Brain microvascular endothelial cell (primary cell): ENCODE data around the gene CAGE1.
"Not testable (repeated sequence)": the region's sequence is repeated elsewhere in the genome, so short reads cannot be mapped to it uniquely, and the experiment has no call there.

Experiments used
- DNase-seq: peaks from one replicate; pipeline ENCODE4 v3.0.0-alpha.2; 2020
- H3K27ac ChIP-seq: fragments of 250-450 bp; sonication (Bioruptor Pico); 2 replicates; pipeline ENCODE4 v1.5.1; 2020; ENCODE audit warnings: mild to moderate bottlenecking, moderate library complexity
- H3K27me3 ChIP-seq: fragments of 250-450 bp; sonication (Bioruptor Pico); replicated peaks from 2 replicates; pipeline ENCODE4 v1.5.1; 2020; ENCODE audit warnings: mild to moderate bottlenecking
- H3K36me3 ChIP-seq: fragments of 250-450 bp; sonication (Bioruptor Pico); replicated peaks from 2 replicates; pipeline ENCODE4 v1.5.1; 2020; ENCODE audit warnings: mild to moderate bottlenecking
- H3K4me3 ChIP-seq: 2 replicates; pipeline ENCODE4 v1.5.1; 2011; ENCODE audit warnings: low read depth, mild to moderate bottlenecking, control low read depth, low read length, moderate library complexity
- CTCF ChIP-seq: IDR thresholded peaks from 2 replicates; pipeline ENCODE4 v1.5.1; 2011; ENCODE audit warnings: low read depth, mild to moderate bottlenecking, moderate library complexity, low read length, control low read depth, inconsistent platforms; ENCODE audit errors: missing control alignments
- in situ Hi-C: cut with HindIII; loops from 2 replicates; pipeline ENCODE4 v1.10.0; 2017; ENCODE audit warnings: low sequenced_read_pairs, low pct_ligation_motif_present

The CAGE1 gene

GRCh38 chr6:7317538-7317937, 72.0 kb downstream of the CAGE1 start:
- TF ChIP-seq CTCF: no peak
- in situ Hi-C loops: no loop called here

GRCh38 chr6:7316658-7317533, 72.6 kb downstream of the CAGE1 start:
- no peaks in the 10 kb centered on the region for H3K27me3 ChIP-seq
- no peak for DNase-seq
- TF ChIP-seq CTCF: no peak
- no peak overlapping the region for H3K27ac ChIP-seq
- peaks cover 2% of the 10 kb centered on the region for H3K36me3 ChIP-seq
- no peak overlapping the region for H3K4me3 ChIP-seq
- in situ Hi-C loops: no loop called here

More at GRCh38 chr6:7317538-7317937, 72.0 kb downstream of the CAGE1 start:
- Histone ChIP-seq H3K27me3 (no peaks in the 10 kb centered on the region), H3K27ac (no peak overlapping the region), H3K4me3 (no peak overlapping the region), H3K36me3 (peaks cover 2% of the 10 kb centered on the region)
- no peak for DNase-seq

GRCh38 chr6:7315948-7316365, 73.6 kb downstream of the CAGE1 start:
- peaks cover 2% of the 10 kb centered on the region for H3K36me3 ChIP-seq
- no peak overlapping the region for H3K4me3 ChIP-seq
- in situ Hi-C loops: no loop called here
- H3K27ac ChIP-seq: no peak overlapping the region
- H3K27me3 ChIP-seq: no peaks in the 10 kb centered on the region
- no peak for DNase-seq
- no peak for TF ChIP-seq CTCF

- H3K4me3 ChIP-seq, H3K36me3 ChIP-seq, in situ Hi-C loops, DNase-seq, H3K27ac ChIP-seq, H3K27me3 ChIP-seq: not testable (repeated sequence)
Measured at GRCh38 chr6:7315087-7315947, 74.2 kb downstream of the CAGE1 start.

- peaks cover 7% of the 10 kb centered on the region for H3K36me3 ChIP-seq
- no peak overlapping the region for H3K4me3 ChIP-seq
- no peak for DNase-seq
- no peaks in the 10 kb centered on the region for H3K27me3 ChIP-seq
- H3K27ac ChIP-seq: no peak overlapping the region
- in situ Hi-C loops: no loop called here
- TF ChIP-seq CTCF: no peak
Measured at GRCh38 chr6:7314414-7314813, 75.1 kb downstream of the CAGE1 start.

- DNase-seq: no peak
- H3K27me3 ChIP-seq: no peaks in the 10 kb centered on the region
- peak overlapping the region; percentile 87 for H3K27ac ChIP-seq
- peak overlapping the region; percentile 99 for H3K4me3 ChIP-seq
- no peak for TF ChIP-seq CTCF
- peaks cover 15% of the 10 kb centered on the region for H3K36me3 ChIP-seq
- in situ Hi-C loops: no loop called here
Measured at GRCh38 chr6:7313505-7314165, 75.9 kb downstream of the CAGE1 start.
